K562 (cell line): ENCODE results near the gene EEF1AKMT4. TPM values are rescaled to one million over a fixed set of nuclear protein-coding genes. Genes with fewer than 3 reads are reported as not detected.

Source experiments
- ATAC-seq: fragments of 200-7000 bp; cut with Tn5 transposase; 3 replicates; pipeline ENCODE4 v1.9.1; 2020; ENCODE audit warnings: moderate library complexity
- BruUV-seq: library from RNA; stranded (reverse); fragments of 400-500 nt; replicated peaks from 2 replicates; lab custom pipeline; 2021; lab: Mats Ljungman, UMichigan
- CTCF ChIA-PET: fragments of 300-600 bp; formaldehyde crosslinking; extraction: SDS; loops from one replicate; lab custom pipeline; 2021; ENCODE audit warnings: low intra/inter-chr PET ratio; lab: Yijun Ruan, JAX
- POLR2A ChIA-PET: fragments of 300-600, 350-650 bp; sonication (Branson Sonifier 250); formaldehyde crosslinking; extraction: SDS; loops from one replicate; lab custom pipeline; 2021; ENCODE audit warnings: antibody characterized with exemption, inconsistent platforms; lab: Yijun Ruan, JAX
- DNase-seq, 4 experiments: peaks; one replicate each; pipeline versions ENCODE4 v3.0.0 to v3.0.0-alpha.2; 2011 to 2018; ENCODE audit warnings: low spot score in 3 of 4, mixed read lengths in 3 of 4; ENCODE audit errors: extremely low read depth in 1 of 4
- FAIRE-seq: peaks from 2 replicates; lab custom pipeline; 2011; peaks lifted over from hg19 to GRCh38; lab: Jason Lieb, UNC
- H2AFZ ChIP-seq: 2 replicates; pipeline ENCODE4 v1.6.0; 2011; ENCODE audit warnings: low read depth, low read length, control low read depth, inconsistent platforms
- H3K27ac ChIP-seq: fragments of 200-600 bp; 3 replicates; pipeline ENCODE4 v1.8.0; 2011; ENCODE audit warnings: low read depth, mild to moderate bottlenecking, control low read depth, inconsistent platforms, low read length, moderate library complexity, mixed read lengths; ENCODE audit errors: extremely low read depth
- H3K27me3 ChIP-seq, 2 experiments: fragments of 300-600 bp in 1 of 2; 2 replicates in 1 of 2; 3 replicates in 1 of 2; pipeline versions ENCODE4 v1.6.0 to v1.8.0; 2011; ENCODE audit warnings: inconsistent platforms in 2 of 2, low read length in 2 of 2, mild to moderate bottlenecking in 1 of 2, mixed read lengths in 1 of 2, moderate library complexity in 1 of 2; ENCODE audit not compliant: control insufficient read depth in 2 of 2, insufficient read depth in 2 of 2
- H3K36me3 ChIP-seq: fragments of 300-600 bp; 3 replicates; pipeline ENCODE4 v1.8.0; 2011; ENCODE audit warnings: mild to moderate bottlenecking, low read length, inconsistent platforms; ENCODE audit not compliant: control insufficient read depth, insufficient read depth
- H3K4me1 ChIP-seq, 2 experiments: fragments of 200-600 bp in 1 of 2; replicated peaks in 1 of 2; 2 replicates in 1 of 2; 3 replicates in 1 of 2; pipeline versions ENCODE4 v1.5.1 to v1.8.0; 2011; ENCODE audit warnings: inconsistent platforms in 2 of 2, low read length in 2 of 2, mild to moderate bottlenecking in 1 of 2, mixed read lengths in 1 of 2, moderate library complexity in 1 of 2; ENCODE audit not compliant: control insufficient read depth in 2 of 2, insufficient read depth in 2 of 2
- H3K4me2 ChIP-seq: 2 replicates; pipeline ENCODE4 v1.6.1; 2011; ENCODE audit warnings: low read length, control low read depth, inconsistent platforms, mixed read lengths; ENCODE audit not compliant: insufficient read depth
- H3K4me3 ChIP-seq: fragments of 200-600 bp; sonication (generic), shearing (Covaris generic); 2 replicates; pipeline ENCODE4 v1.5.1; 2016; ENCODE audit warnings: control low read depth, inconsistent platforms
- H3K79me2 ChIP-seq: fragments of 200-600 bp; 3 replicates; pipeline ENCODE4 v1.8.0; 2011; ENCODE audit warnings: low read length, inconsistent platforms; ENCODE audit not compliant: control insufficient read depth, insufficient read depth
- H3K9ac ChIP-seq, 2 experiments: 2 replicates each; pipeline versions ENCODE4 v1.6.0 to v1.6.1; 2011; ENCODE audit warnings: low read depth in 2 of 2, low read length in 2 of 2, control low read depth in 1 of 2, inconsistent platforms in 1 of 2, mild to moderate bottlenecking in 1 of 2, mixed read lengths in 1 of 2; ENCODE audit not compliant: insufficient read depth in 1 of 2
- H3K9me1 ChIP-seq: one replicate; pipeline ENCODE4 v1.6.0; 2011; ENCODE audit warnings: inconsistent platforms, mild to moderate bottlenecking, low read length, moderate library complexity; ENCODE audit not compliant: control insufficient read depth, insufficient read depth
- H3K9me3 ChIP-seq: replicated peaks from 2 replicates; pipeline ENCODE4 v1.5.1; 2011; ENCODE audit warnings: low read depth, low read length, inconsistent platforms; ENCODE audit not compliant: control insufficient read depth, insufficient read depth
- H4K20me1 ChIP-seq: replicated peaks from 2 replicates; pipeline ENCODE4 v1.6.1; 2011; ENCODE audit warnings: low read length, inconsistent platforms, mixed read lengths; ENCODE audit not compliant: control insufficient read depth, insufficient read depth
- BDP1 ChIP-seq: IDR thresholded peaks from 3 replicates; pipeline ENCODE4 v1.6.1; 2011; ENCODE audit not compliant: insufficient read length, insufficient read depth
- CEBPG ChIP-seq, 3 experiments: fragments of 200-800 bp in 1 of 3; sonication (Bioruptor generic) in 1 of 3; sonication (generic) in 1 of 3; formaldehyde crosslinking in 1 of 3; IDR thresholded peaks in 2 of 3; conservative IDR thresholded peaks in 1 of 3; 2 replicates each; pipeline versions ENCODE4 v1.6.1 to v1.8.0; 2016 to 2022; ENCODE audit warnings: missing compliant biosample characterization in 2 of 3, missing genetic modification characterization in 2 of 3, mild to moderate bottlenecking in 1 of 3, missing genetic modification reagents in 1 of 3
- MAZ ChIP-seq, 2 experiments: fragments of 450-650 bp in 1 of 2; sonication (generic) in 1 of 2; formaldehyde crosslinking; IDR thresholded peaks in 1 of 2; conservative IDR thresholded peaks in 1 of 2; 2 replicates each; pipeline versions ENCODE4 v1.4.0 to v1.5.0; 2020; ENCODE audit warnings: mild to moderate bottlenecking in 1 of 2, missing genetic modification reagents in 1 of 2
- ZNF324 ChIP-seq: fragments of 250-450 bp; sonication (Bioruptor Pico); IDR thresholded peaks from 2 replicates; pipeline ENCODE4 v1.4.0; 2020; ENCODE audit warnings: mild to moderate bottlenecking
- ZNF780A ChIP-seq: fragments of 250-450 bp; sonication (Bioruptor Pico); IDR thresholded peaks from 2 replicates; pipeline ENCODE4 v1.5.0; 2021; ENCODE audit warnings: mild to moderate bottlenecking
- WGBS: fragments of 100-300 bp; shearing (Covaris generic); methylation state at CpG from one replicate; pipeline ENCODE4 v1.1.6; 2016; ENCODE audit warnings: low coverage, mixed read lengths; ENCODE audit not compliant: insufficient coverage; ENCODE audit errors: missing lambda C conversion rate; 5-methylcytosine and 5-hydroxymethylcytosine counted together
- in situ Hi-C: fragments of 300-500 bp; cut with MboI; formaldehyde crosslinking; loops from 4 replicates; pipeline ENCODE4 v1.15.0; 2018; ENCODE audit warnings: inconsistent platforms, mixed read lengths
- intact Hi-C: fragments of 100-400 bp; cut with micrococcal nuclease; formaldehyde crosslinking; loops from 2 replicates; pipeline ENCODE4 v1.14.2; 2022
- polyA plus RNA-seq, 8 experiments: library from polyadenylated mRNA; depleted of rRNA in 4 of 8; stranded (reverse) in 5 of 8; unstranded in 3 of 8; fragments of >200 nt; fragmentation: Nextera tagmentation in 2 of 8; fragmentation: Illumina TruSeq in 1 of 8; extraction: Ambion mirVana in 2 of 8; extraction: Trizol in 1 of 8; gene quantifications; 2 replicates each; pipeline versions ENCODE4 v1.2.1 to v1.2.3, GENCODE V29; 2011 to 2014; ENCODE audit warnings: inconsistent platforms in 1 of 8, missing spikeins in 1 of 8
- total RNA-seq, 7 experiments: library from RNA; depleted of rRNA in 6 of 7; stranded (reverse); fragments of >200 nt in 6 of 7; fragmentation: Illumina TruSeq in 2 of 7; extraction: Trizol in 2 of 7; gene quantifications; 2 replicates each; pipeline versions ENCODE4 v1.2.1 to v1.2.3, GENCODE V29; 2011 to 2021; ENCODE audit warnings: low replicate concordance in 1 of 7
- TF ChIP-seq, protein P1 (sequence below): fragments of 250-450 bp; sonication (Bioruptor Pico); IDR thresholded peaks from 2 replicates; pipeline ENCODE4 v1.6.1; 2021; ENCODE audit warnings: mild to moderate bottlenecking
- TF ChIP-seq, protein P2 (sequence below): fragments of 250-450 bp; sonication (Bioruptor Pico); IDR thresholded peaks from 2 replicates; pipeline ENCODE4 v1.5.1; 2021; ENCODE audit warnings: mild to moderate bottlenecking
- TF ChIP-seq, protein P3 (sequence below): IDR thresholded peaks from 2 replicates; pipeline ENCODE4 v1.6.1; 2016; ENCODE audit warnings: missing genetic modification characterization, missing compliant biosample characterization

The EEF1AKMT4 gene
- total and polyA plus RNA-seq, 9 of the 15 experiments (the other 6 are each of a cell fraction or from before 2014, with no cell fraction given) = 10.3 to 49.4 (median 18.9) TPM

DNA sequence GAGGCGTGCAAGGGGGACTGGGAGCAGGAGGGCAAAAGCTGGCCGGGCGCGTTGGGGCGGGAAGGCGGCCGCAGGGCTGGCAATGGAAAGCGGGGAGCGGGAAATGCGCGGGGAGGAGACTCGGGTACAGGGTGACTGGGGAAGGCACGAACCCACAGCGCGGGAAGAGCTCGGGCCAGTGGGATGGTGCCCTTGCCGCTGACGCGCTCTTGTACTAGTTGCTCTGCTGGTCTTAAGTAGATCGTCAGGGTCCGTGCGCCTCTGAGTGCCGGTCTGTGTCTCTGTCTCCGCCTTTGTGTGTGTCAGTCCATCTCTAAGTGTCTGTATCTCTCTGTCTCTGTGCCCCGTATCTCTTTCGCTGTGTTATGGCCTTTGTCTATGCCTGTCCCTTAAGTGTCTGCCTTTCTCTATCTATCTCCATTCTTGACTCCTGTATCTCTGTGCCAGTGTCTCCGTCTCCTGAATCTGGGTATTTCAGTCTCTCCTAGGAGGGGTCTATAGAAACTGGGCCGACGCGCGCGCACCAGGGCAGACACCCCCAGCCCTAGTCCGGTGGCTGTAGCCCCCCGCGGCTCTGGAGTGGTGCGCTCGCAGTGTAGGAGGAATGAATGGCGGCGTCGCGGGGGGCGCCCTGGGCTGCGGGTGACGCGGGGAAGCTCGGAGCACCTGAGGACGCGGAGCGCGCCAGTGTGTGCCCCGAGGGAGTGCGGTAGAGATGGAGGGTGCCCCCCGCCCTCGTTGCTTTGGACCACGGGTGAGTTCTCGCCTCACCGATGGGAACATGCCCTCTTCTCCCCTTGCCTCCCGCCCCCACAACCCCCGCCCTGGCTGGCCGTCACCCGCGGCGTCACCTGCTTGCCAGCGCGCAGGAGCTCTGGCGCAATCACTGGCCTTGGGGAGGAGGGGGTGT lies 12.6 kb downstream of the EEF1AKMT4 start (continued):
- TF ChIP-seq, protein P1, sequence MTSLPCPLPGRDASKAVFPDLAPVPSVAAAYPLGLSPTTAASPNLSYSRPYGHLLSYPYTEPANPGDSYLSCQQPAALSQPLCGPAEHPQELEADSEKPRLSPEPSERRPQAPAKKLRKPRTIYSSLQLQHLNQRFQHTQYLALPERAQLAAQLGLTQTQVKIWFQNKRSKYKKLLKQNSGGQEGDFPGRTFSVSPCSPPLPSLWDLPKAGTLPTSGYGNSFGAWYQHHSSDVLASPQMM (CRISPR knock-in tag) = no peak
- TF ChIP-seq MAZ (CRISPR knock-in tag; conservative IDR thresholded peaks at IDR 0.05 in 1 of 2, IDR thresholded peaks at IDR 0.05 in 1 of 2) = no peak

DNA sequence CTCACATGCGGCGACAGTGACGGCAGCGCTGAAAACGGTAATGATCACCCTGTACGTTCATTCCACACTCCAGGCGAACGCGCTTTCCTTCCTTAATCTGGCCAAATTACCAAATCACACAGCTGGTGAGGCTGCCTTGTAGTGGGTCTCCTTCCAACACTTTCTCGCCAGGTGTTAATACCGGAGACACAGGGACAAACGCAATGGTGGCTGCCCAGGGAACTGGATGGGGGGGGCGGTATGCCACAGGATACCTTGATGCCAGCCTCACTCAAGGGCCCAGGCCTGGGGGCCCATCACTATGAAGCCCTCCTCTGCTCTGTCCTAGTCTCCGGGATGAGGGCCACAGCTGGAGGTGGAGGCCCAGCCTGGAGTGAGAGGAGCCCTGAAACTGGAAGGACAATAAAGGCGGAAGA lies 13.3 kb downstream of the EEF1AKMT4 start:
- Histone ChIP-seq H3K4me3 (no peak overlapping the region), H4K20me1 (peaks cover 22% of the 10 kb centered on the region), H3K9me3 (no peaks in the 10 kb centered on the region), H3K79me2 (no peaks in the 10 kb centered on the region), H3K9me1 (no peaks in the 10 kb centered on the region), H3K27me3 (peaks cover 10 to 31% of the 10 kb centered on the region in 2 experiments; a peak in 4 of 5 replicates), H3K4me1 (peaks cover 14 to 36% of the 10 kb centered on the region in 2 experiments; a peak in 4 of 5 replicates), H3K9ac (no peak overlapping the region), H3K36me3 (no peaks in the 10 kb centered on the region), H2AFZ (no peak overlapping the region), H3K27ac (no peak overlapping the region), H3K4me2 (no peak overlapping the region)
- DNase-seq (no peak), FAIRE-seq (no peak), ATAC-seq (no peak)
- intact Hi-C loops (no loop called here), in situ Hi-C loops (no loop called here)
- WGBS = 43% methylated on average over 15 of the region's 15 CpGs
- POLR2A ChIA-PET = no interaction called here
- CTCF ChIA-PET = no interaction called here
- BruUV-seq = no TSS peak
- TF ChIP-seq, protein P2, sequence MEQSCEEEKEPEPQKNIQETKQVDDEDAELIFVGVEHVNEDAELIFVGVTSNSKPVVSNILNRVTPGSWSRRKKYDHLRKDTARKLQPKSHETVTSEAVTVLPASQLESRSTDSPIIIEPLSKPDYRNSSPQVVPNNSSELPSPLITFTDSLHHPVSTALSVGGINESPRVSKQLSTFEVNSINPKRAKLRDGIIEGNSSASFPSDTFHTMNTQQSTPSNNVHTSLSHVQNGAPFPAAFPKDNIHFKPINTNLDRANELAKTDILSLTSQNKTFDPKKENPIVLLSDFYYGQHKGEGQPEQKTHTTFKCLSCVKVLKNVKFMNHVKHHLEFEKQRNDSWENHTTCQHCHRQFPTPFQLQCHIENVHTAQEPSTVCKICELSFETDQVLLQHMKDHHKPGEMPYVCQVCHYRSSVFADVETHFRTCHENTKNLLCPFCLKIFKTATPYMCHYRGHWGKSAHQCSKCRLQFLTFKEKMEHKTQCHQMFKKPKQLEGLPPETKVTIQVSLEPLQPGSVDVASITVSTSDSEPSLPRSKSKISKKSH (CRISPR knock-in tag) = no peak
- TF ChIP-seq, protein P3, sequence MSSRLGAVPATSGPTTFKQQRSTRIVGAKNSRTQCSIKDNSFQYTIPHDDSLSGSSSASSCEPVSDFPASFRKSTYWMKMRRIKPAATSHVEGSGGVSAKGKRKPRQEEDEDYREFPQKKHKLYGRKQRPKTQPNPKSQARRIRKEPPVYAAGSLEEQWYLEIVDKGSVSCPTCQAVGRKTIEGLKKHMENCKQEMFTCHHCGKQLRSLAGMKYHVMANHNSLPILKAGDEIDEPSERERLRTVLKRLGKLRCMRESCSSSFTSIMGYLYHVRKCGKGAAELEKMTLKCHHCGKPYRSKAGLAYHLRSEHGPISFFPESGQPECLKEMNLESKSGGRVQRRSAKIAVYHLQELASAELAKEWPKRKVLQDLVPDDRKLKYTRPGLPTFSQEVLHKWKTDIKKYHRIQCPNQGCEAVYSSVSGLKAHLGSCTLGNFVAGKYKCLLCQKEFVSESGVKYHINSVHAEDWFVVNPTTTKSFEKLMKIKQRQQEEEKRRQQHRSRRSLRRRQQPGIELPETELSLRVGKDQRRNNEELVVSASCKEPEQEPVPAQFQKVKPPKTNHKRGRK (tag) = no peak
- TF ChIP-seq ZNF324 (CRISPR knock-in tag) = no peak
- no peak for TF ChIP-seq ZNF780A (CRISPR knock-in tag)
- no peak for TF ChIP-seq BDP1
- no peak for TF ChIP-seq CEBPG (CRISPR knock-in tag; IDR thresholded peaks at IDR 0.05)
- TF ChIP-seq CEBPG (tag; conservative IDR thresholded peaks at IDR 0.05 in 1 of 2, IDR thresholded peaks at IDR 0.05 in 1 of 2) = no peak
- TF ChIP-seq, all 486 proteins: peak for 0
